Measurements from ENCODE around the gene APOBEC3G. TPM values are rescaled to one million over a fixed set of nuclear protein-coding genes. Genes with fewer than 3 reads are reported as not detected.

Gene APOBEC3G
- total and polyA plus RNA-seq, 2 of the 13 experiments (the other 11 are each of a cell fraction or from before 2014, with no cell fraction given), result 3.2 to 4.1 TPM

GRCh38 chr22:39132871-39133524, 55.9 kb downstream of the APOBEC3G start:
- DNase-seq (ENCODE audit: low spot score), result no peak
- no peak overlapping the region for H3K27ac ChIP-seq (ENCODE audit: extremely low read length, insufficient read depth, low read length)
- 82% methylated on average over 17 of the region's 22 CpGs for WGBS (ENCODE audit: low lambda C conversion rate)
- 0 out of 5 replicates have a peak, but pooled peaks cover 0 to 2% of the 10 kb centered on the region in 2 experiments for H3K27me3 ChIP-seq (ENCODE audit: control insufficient read depth in 1 of 2, insufficient read depth in 2 of 2, low read length in 2 of 2)
- no peaks in the 10 kb centered on the region for H3K9me3 ChIP-seq (ENCODE audit: low read length)
- ChIA-PET CTCF (ENCODE audit: low intra/inter-chr PET ratio, low total read pairs) (no interaction called here), POLR2A (no interaction called here)
- intact Hi-C loops (cut with micrococcal nuclease; ENCODE audit: unreplicated experiment), result no loop called here
- H2AFZ ChIP-seq (ENCODE audit: low read length), result no peak overlapping the region
- no peak for ATAC-seq
- H3K36me3 ChIP-seq (replicated peaks in 1 of 2; ENCODE audit: control insufficient read depth in 1 of 2, insufficient read depth in 2 of 2, low read length in 2 of 2), result no peaks in the 10 kb centered on the region
- TF ChIP-seq RNF2 (conservative IDR thresholded peaks at IDR 0.05; ENCODE audit: low read depth) (no peak), SNAI1 (CRISPR knock-in tag; IDR thresholded peaks at IDR 0.05; ENCODE audit: borderline replicate concordance) (no peak), EHMT2 (IDR thresholded peaks at IDR 0.05; ENCODE audit: borderline replicate concordance, low read depth, low read length) (no peak), SKIL (CRISPR knock-in tag; IDR thresholded peaks at IDR 0.05; ENCODE audit: borderline replicate concordance) (no peak), ZIK1 (CRISPR knock-in tag; IDR thresholded peaks at IDR 0.05; ENCODE audit: borderline replicate concordance, low read depth) (no peak)
- TF ChIP-seq, protein P1, sequence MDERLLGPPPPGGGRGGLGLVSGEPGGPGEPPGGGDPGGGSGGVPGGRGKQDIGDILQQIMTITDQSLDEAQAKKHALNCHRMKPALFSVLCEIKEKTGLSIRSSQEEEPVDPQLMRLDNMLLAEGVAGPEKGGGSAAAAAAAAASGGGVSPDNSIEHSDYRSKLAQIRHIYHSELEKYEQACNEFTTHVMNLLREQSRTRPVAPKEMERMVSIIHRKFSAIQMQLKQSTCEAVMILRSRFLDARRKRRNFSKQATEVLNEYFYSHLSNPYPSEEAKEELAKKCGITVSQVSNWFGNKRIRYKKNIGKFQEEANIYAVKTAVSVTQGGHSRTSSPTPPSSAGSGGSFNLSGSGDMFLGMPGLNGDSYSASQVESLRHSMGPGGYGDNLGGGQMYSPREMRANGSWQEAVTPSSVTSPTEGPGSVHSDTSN (CRISPR knock-in tag; IDR thresholded peaks at IDR 0.05), result no peak
- in situ Hi-C loops (cut with HindIII; ENCODE audit: extremely low pct_ligation_motif_present, low pct_unique_long_range_greater_than_20kb), result no loop called here
- no peaks in the 10 kb centered on the region for H3K79me2 ChIP-seq (ENCODE audit: insufficient read depth, low read length)
- BruUV-seq (replicated peaks), result no TSS peak
- H3K4me1 ChIP-seq (ENCODE audit: insufficient read depth, low read length), result peaks cover 48% of the 10 kb centered on the region
- no peaks in the 10 kb centered on the region for H4K20me1 ChIP-seq (ENCODE audit: insufficient read depth, low read length)
- no peak overlapping the region for H3K4me2 ChIP-seq (ENCODE audit: low read depth, low read length)
- H3K4me3 ChIP-seq (replicated peaks in 1 of 3; ENCODE audit: insufficient read depth in 1 of 3, low read depth in 2 of 3, low read length in 3 of 3), result no peak overlapping the region
- FAIRE-seq, result no peak
- no peak overlapping the region for H3K9ac ChIP-seq (ENCODE audit: insufficient read depth, low read depth, low read length)

Measured in HepG2 (cell line).